Stimulated activated CD8-positive, alpha-beta memory T cell treated with anti-CD3 and anti-CD28 coated beads, Interleukin-15, amount 100 ng/mL, for 1 hour (primary cell): Measurements from ENCODE around the gene AQP12B.
"Not testable (repeated sequence)": the region's sequence is repeated elsewhere in the genome, so short reads cannot be mapped to it uniquely, and the experiment has no call there.

Source experiments
- DNase-seq: peaks from one replicate; pipeline ENCODE4 v3.0.0-alpha.2; 2020; ENCODE audit warnings: low read depth

Gene AQP12B

DNA sequence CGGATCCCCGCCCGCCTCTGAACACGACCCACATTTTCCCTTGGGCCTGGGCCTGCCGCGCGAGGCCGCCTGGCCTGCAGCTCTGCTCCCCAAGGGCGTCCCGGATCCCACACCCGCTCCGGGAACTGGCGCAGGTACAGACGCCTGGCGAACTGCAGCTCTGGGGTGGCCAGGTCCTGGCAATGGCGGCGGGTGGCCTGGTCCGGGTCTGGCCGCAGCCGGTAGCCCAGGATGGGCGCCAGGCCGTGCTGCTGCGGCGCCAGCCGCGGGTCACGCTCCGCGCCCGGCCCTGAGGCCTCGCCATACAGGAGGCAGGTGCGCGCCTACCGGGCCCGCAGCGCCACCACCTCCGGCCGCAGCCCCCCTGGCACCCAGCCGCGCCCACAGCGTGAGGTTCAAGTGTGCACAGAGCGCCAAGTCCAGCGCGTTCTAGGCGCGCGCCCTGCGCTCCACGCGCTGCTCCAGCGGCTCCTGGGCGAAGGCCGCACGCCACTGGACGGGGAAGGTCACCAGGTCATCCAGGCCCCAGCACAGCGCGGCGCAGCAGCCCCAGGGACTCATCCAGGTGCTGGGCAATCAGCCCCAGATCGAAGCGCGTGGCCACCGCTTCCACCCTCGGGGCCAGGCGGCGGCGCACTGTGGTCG, 18.5 kb upstream of the AQP12B start:
- no peak for DNase-seq

DNA sequence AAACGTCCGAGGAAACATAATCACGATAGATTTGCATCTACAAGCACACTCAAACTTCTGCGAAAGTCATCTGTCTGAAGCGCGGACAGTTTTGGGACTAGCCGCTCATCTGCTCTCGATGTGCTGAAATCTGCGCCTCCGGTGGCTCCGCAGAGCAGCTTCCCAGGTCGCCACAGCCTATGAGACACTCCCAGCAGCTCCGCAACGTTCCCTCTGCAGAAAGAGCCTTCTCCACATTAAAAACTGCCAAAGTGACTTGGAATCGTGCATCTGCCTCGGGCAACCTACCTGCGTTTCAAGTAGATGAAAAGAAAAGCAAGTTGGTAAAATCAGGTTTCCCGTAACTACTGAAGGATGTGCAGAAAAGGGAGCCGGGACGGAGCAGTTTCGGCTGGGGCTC, 17.9 kb upstream of the AQP12B start:
- not testable (repeated sequence) for DNase-seq

DNA sequence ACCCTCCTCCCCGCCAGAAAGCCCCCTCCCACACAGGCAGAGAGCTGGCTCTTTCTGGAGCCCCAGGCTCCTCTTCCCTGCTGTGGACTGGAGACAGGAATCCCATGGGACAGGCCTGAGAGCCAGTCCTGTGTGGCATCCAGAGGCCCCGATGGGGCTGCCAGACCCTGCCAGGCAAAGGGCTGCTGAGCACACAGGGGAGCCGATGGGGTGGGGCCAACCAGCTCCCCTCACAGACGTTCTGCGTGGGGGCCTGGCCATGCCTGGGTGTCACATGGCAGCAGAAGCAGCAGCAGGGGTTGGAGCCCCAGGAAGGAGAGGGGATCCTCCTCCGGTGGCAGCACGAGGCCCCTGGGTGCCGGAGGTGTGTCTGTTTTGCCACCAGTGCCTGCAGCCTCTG, 17.1 kb upstream of the AQP12B start:
- DNase-seq, result not testable (repeated sequence)

DNA sequence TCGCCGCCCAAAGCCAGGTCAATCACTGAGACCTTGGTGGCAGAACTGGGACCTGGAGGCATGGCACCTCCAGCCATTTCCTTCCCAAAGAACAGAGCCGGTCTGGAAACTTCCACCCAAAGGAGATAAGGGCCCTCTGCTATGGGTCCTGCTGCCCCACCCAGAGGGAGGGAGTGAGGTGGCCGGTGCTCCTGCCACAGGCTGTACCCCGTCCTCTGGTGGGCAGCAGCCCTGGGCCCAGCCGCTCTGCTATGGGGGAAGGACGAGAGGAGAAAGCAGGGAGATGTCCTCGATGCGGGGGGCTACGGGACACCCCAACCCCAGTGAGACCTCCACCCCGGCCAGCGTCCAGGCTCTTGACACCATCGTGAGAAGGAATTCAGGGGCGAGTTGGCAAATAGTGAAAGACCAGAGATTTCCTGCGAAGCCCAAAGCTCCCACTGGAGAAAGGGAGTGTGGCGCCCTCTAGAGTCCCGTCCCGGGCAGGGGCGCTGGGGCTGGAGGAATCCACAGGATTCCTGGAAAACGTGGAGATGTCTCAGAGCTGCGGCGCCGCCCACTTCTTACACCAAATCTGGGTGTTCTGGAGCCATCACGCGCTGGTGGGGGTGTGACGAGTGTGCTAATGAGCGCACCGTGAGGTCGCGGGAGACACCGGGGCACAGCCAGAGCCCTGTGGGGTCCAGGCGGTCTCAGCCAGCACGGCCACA, 16.3 kb upstream of the AQP12B start:
- DNase-seq, result not testable (repeated sequence)

GRCh38 chr2:240696469-240696868, 13.8 kb upstream of the AQP12B start:
- not testable (repeated sequence) for DNase-seq

- DNase-seq, result not testable (repeated sequence)
Measured at GRCh38 chr2:240695593-240695992, 12.9 kb upstream of the AQP12B start.

DNA sequence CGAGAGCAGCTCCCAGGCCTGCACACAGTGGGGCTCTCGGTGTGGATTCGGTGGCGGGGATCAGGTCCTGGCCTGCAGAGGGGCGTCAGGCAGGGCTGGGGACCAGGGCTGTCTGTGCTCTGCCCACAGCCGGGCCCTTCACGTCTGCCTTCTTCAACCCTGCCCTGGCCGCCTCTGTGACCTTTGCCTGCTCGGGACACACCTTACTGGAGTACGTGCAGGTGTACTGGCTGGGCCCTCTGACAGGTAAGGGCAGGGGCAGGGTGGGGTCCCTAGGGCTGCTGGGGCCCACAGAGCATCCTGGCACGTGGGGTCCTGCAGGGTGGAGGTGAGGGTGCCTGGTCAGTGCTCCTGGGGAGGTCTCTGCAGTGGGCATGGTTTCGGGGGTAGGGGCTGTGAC, 11.6 kb upstream of the AQP12B start:
- not testable (repeated sequence) for DNase-seq

- DNase-seq, result not testable (repeated sequence)
Measured at GRCh38 chr2:240692583-240693561, 10.2 kb upstream of the AQP12B start.

DNA sequence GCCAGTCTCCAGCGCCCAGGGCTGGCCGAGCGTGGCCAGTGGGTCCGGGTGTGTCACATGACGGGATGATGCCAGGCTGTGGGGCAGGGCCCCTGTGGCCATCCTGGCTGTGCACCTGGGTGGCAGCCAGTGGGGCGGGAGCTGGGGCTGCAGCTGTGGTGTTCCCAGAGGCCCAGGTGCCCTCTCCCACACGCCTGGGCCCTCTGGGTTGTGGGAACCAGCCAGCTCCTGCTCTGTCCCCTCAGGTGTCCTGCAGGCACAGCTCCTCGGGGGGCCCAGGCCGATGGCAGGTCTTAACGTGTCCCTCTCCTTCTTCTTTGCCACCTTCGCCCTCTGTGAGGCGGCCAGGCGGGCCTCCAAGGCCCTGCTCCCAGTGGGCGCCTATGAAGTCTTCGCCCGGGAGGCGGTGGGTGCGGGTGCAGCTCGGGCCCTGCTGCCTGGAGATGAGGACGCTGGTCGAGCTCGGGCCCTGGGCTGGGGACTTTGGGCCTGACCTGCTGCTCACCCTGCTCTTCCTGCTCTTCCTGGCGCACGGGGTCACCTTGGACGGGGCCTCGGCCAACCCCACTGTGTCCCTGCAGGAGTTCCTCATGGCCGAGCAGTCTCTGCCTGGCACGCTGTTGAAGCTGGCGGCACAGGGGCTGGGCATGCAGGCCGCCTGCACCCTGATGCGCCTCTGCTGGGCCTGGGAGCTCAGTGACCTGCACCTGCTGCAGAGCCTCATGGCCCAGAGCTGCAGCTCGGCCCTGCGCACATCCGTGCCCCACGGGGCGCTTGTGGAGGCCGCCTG, 9.1 kb upstream of the AQP12B start, which contains the start of gene AQP12A:
AQP12A (plus strand) TSS at position 236 of the 790 bp plus-strand sequence; CDS start at position 284, 48 bp downstream.
- not testable (repeated sequence) for DNase-seq

- not testable (repeated sequence) for DNase-seq
Measured at GRCh38 chr2:240691075-240691427, 8.4 kb upstream of the AQP12B start.

DNA sequence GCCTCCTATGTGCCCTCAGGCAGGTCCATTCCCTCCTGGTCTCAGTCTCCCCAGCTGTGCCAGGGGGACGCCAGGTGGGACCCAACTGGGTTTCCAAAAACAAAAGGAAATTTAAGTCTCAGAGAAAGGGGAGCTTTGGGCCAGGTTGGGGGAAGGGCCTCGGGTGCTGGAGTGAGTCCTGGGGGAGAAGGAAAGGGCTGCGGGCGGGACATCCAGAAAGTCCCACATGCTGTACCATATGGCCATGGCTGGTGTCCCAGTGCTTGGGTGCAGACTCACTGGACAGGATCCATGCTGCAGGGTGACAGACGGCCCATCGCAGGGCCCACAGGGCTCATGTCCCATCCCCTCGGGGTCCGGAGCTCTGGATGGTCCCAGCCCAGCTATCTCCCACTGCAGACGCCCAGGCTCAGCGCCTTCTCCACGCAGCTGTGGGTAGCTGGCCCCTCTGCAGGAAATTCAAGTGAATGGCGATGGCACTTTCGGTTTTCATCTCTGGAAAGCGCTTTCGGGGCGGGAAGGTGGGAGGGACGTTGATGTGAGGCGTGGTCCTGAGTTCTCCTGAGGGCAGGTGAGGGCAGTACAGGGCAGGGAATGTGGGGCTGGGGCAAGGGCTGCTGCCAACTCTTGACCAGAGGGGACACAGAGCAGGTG, 7.9 kb upstream of the AQP12B start:
- not testable (repeated sequence) for DNase-seq

GRCh38 chr2:240689975-240690374, 7.3 kb upstream of the AQP12B start:
- no peak for DNase-seq

- DNase-seq, result no peak
Measured at GRCh38 chr2:240688553-240688919, 5.9 kb upstream of the AQP12B start.

DNA sequence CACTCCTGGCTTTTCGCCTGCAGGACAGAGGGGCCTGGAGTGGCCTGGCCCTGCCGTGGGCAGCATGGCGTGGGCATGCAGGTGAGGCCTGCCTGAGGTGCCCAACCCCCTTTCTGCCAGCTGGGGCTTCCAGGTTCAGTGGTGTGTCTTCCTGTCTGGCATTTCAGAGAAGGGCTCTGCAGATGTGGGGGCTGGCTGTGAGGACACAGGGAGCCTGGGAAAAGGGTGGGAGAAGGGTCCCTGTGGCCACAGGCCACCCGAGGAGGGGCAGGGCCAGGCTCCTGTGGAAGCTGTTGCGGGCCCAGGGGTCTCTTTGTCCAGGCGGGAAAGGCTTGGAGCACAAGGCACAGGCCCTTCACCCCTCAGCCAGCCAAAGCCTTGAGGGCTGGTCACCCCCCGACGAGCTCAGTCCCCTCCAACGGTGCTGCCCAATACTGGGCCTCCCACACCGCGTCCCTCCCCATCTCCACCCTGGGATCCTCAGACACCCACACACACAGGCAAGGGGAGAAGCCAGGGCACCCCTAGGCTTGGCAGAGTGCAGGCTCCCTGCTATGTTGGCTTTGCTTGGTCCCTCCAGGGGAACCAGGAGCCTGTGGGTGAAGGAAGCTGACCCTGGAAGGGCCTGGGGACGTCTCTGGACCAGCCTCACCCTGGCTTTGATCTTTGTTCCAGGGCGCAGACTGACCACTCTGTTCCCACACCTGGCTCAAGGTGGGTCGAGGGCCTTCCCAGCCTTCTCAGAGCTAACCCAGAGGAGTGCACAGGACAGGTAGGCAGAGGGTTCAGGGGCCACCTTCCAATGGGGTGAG, 5.3 kb upstream of the AQP12B start:
- no peak for DNase-seq

GRCh38 chr2:240687045-240687740, 4.5 kb upstream of the AQP12B start:
- no peak for DNase-seq

GRCh38 chr2:240686460-240686859, 3.8 kb upstream of the AQP12B start:
- DNase-seq, result no peak

DNA sequence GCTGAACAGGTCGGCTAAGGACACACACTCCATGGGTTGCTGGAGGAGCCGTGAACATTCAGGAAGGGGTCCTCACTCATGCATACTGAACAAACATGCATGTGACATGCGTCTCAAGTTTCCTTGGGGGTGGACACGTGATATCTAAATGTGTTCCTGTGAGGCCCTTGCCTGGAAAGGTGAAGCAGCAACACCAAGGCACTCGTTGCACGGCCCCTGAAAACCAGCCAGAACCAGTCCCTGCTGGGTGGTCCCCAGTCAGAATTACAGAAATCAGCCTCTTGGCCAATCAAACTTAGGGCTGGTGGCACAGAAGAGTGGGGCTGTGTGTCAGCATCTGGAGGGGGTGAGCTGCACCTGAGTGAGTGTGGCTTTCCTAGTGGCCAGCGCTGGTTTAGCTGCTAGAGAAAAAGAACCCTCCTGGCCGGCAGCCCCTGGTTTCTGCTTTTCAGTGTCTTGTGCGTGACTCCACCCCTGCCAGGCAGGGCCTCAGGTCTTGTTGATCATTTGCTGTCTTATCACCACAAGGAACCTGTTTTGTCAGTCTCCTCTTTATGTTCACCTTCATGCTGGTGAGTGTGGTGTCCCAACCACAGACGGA, 3.2 kb upstream of the AQP12B start:
- no peak for DNase-seq

DNA sequence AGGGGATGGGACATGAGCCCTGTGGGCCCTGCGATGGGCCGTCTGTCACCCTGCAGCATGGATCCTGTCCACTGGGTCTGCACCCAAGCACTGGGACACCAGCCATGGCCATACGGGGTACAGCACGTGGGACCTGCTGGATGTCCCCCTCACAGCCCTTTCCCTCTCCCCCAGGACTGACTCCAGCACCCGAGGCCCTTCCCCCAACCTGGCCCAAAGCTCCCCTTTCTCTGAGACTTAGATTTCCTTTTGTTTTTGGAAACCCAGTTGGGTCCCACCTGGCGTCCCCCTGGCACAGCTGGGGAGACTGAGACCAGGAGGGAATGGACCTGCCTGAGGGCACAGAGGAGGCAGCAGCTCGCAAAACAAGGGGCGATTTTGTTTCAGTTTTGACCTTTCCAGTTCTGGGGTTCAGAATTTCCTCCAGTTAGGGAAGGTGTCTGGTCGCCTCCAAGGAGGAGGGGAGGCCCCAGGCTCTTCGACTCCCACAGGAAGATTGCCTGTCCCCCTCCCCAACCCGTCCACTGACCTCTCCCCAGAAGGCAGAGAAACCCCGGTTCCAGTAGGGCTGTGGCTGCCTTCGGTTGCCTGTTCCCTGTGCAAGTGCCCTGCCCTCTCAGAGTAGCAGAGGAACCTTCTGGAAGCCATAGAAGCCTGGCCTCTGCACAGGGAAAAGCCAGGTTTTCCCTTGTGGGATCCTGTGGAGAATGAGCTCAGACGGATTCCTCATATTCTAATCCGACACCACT, 1.5 kb upstream of the AQP12B start:
- DNase-seq, result not testable (repeated sequence)
